ENCODE data around the gene ELMO1. TPM values are rescaled to one million over a fixed set of nuclear protein-coding genes. Genes with fewer than 3 reads are reported as not detected.

ELMO1 gene
- total and polyA plus RNA-seq, 10 of the 15 experiments (the other 5 are each of a cell fraction or from before 2014, with no cell fraction given) = 22.6 to 85.9 (median 56.6) TPM

GRCh38 chr7:36896418-36896817, 552.2 kb downstream of the ELMO1 start (continued):
- no peak for TF ChIP-seq BCL3 (IDR thresholded peaks at IDR 0.05; ENCODE audit: borderline replicate concordance, insufficient read depth, low read depth, low read length, poor library complexity, severe bottlenecking)

DNA sequence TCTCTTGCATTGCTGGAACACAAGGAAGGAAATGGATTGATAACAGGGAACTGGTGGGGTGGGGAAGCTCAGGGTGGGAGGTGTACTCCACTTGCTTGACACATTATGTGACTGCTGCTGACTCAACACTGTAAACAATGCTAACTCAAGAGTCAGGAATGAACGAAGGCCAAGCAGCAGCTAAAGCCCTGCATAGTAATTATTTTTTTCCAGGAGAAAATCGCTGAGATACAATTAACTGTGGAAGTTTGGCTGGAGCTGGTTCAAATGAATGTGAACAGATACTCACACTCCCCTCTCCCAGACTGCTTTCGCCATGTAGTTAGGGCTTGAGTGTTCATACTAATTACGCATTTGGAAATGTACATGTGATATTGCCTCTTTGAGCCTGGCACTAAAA, 553.5 kb downstream of the ELMO1 start:
- TF ChIP-seq CREB1 (IDR thresholded peaks at IDR 0.05; ENCODE audit: low read depth) (no peak), ESRRA (IDR thresholded peaks at IDR 0.05; ENCODE audit: low read length) (no peak), SMARCA5 (IDR thresholded peaks at IDR 0.05) (no peak), BACH1 (IDR thresholded peaks at IDR 0.05; ENCODE audit: borderline replicate concordance) (no peak), HCFC1 (IDR thresholded peaks at IDR 0.05; ENCODE audit: low read length) (no peak)
- H3K36me3 ChIP-seq (ENCODE audit: control insufficient read depth in 2 of 2, insufficient read depth in 2 of 2, low read length in 1 of 2) = peaks cover 8 to 27% of the 10 kb centered on the region in 2 experiments
- ATAC-seq (no peak), FAIRE-seq (no peak), DNase-seq (ENCODE audit: low read depth, low spot score) (no peak)
- no peak overlapping the region for H3K9ac ChIP-seq (ENCODE audit: control insufficient read depth, insufficient read depth, low read length)
- H3K4me3 ChIP-seq = no peak overlapping the region
- no peak overlapping the region for H3K4me2 ChIP-seq (ENCODE audit: control insufficient read depth, insufficient read depth)
- CTCF ChIA-PET = interaction anchor here (2.2 kb wide), 1 partner anchor 303 kb away, joined by 5 read pairs; no protein-coding TSS in a partner anchor
- H4K20me1 ChIP-seq (ENCODE audit: control insufficient read depth, insufficient read depth) = no peaks in the 10 kb centered on the region
- H3K27me3 ChIP-seq (replicated peaks in 1 of 2; ENCODE audit: control insufficient read depth in 2 of 2, insufficient read depth in 2 of 2, low read length in 1 of 2) = no peaks in the 10 kb centered on the region
- SMC1A ChIA-PET (ENCODE audit: uncharacterized antibody, unreplicated experiment) = interaction anchor here (1.7 to 2.0 kb wide), 3 partner anchors 10 to 46 kb away, joined by 5 to 7 read pairs (median 6); no protein-coding TSS in a partner anchor
- H3K9me3 ChIP-seq (replicated peaks; ENCODE audit: control insufficient read depth, insufficient read depth, low read length) = no peaks in the 10 kb centered on the region
- POLR2A ChIA-PET = interaction anchor here (1.1 kb wide), 1 partner anchor 62 kb away, joined by 3 read pairs; no protein-coding TSS in a partner anchor
- no peaks in the 10 kb centered on the region; the same call in 1 of the 2 replicates for H3K4me1 ChIP-seq (ENCODE audit: control insufficient read depth, insufficient read depth, low read length)
- no peak overlapping the region for H3K27ac ChIP-seq (ENCODE audit: control insufficient read depth, insufficient read depth)
- RAD21 ChIA-PET (ENCODE audit: unreplicated experiment) = no interaction called here
- in situ Hi-C loops (cut with MboI) = no loop called here
- H2AFZ ChIP-seq (ENCODE audit: control insufficient read depth, low read depth, low read length) = no peak overlapping the region
- no peaks in the 10 kb centered on the region for H3K79me2 ChIP-seq (ENCODE audit: control insufficient read depth, insufficient read depth, low read length)
- intact Hi-C loops (cut with micrococcal nuclease; ENCODE audit: unreplicated experiment) = no loop called here
- 96% methylated on average over 4 of the region's 4 CpGs for WGBS (ENCODE audit: insufficient coverage, insufficient replicate concordance, low lambda C conversion rate, missing lambda C conversion rate)
- no TSS peak for BruUV-seq (replicated peaks)

Measured in GM12878 (cell line).